Thyroid gland (tissue), 4 donors: ENCODE measurements around the gene NRG4. TPM values are rescaled to one million over a fixed set of nuclear protein-coding genes. Genes with fewer than 3 reads are reported as not detected.
A peak's percentile ranks its signal among the peaks of the same experiment; 100 is the strongest.

Experiments used
- DNase-seq, 2 donors: peaks; one replicate each; pipeline ENCODE4 v3.0.0-alpha.2; 2019
- H3K27ac ChIP-seq, 3 donors: fragments of 200-600 bp; sonication (generic); 1 replicate in 2 of 3; 2 replicates in 1 of 3; pipeline ENCODE4 v1.5.1; 2016 to 2019; ENCODE audit warnings: mild to moderate bottlenecking in 1 of 3, moderate library complexity in 1 of 3
- H3K27me3 ChIP-seq: fragments of 200-600 bp; sonication (generic); one replicate; pipeline ENCODE4 v1.5.1; 2019
- H3K36me3 ChIP-seq, 2 donors: fragments of 200-600 bp; sonication (generic); one replicate each; pipeline ENCODE4 v1.5.1; 2016 to 2019
- H3K4me1 ChIP-seq, 2 donors: fragments of 200-600 bp; sonication (generic); one replicate each; pipeline ENCODE4 v1.5.1; 2017 to 2019
- H3K4me3 ChIP-seq, 3 donors: fragments of 200-600 bp; sonication (generic); replicated peaks in 1 of 3; 1 replicate in 2 of 3; 2 replicates in 1 of 3; pipeline ENCODE4 v1.5.1; 2016; ENCODE audit warnings: mild to moderate bottlenecking in 1 of 3
- H3K9me3 ChIP-seq: fragments of 200-600 bp; sonication (generic); one replicate; pipeline ENCODE4 v1.5.1; 2017
- POLR2A ChIP-seq, 2 donors: fragments of 450-650 bp; IDR thresholded peaks; one replicate each; pipeline ENCODE4 v1.6.1; 2017; ENCODE audit warnings: antibody characterized with exemption in 2 of 2, mild to moderate bottlenecking in 2 of 2, moderate library complexity in 1 of 2
- WGBS, 2 donors: methylation state at CpG; one replicate each; pipeline ENCODE4 v1.1.5; 2017; 5-methylcytosine and 5-hydroxymethylcytosine counted together
- intact Hi-C: fragments of 100-400 bp; cut with DNase I; formaldehyde crosslinking; loops from one replicate; pipeline ENCODE4 v1.15.1; 2023
- total RNA-seq, 4 donors: library from RNA; depleted of rRNA; stranded (reverse); fragments of >200 nt; gene quantifications; one replicate each; pipeline ENCODE4 v1.2.3, GENCODE V29; 2016
- TF ChIP-seq, protein P1 (sequence below), 6 experiments: fragments of 200-600 bp in 3 of 6; fragments of 450-650 bp in 3 of 6; sonication (generic) in 3 of 6; IDR thresholded peaks; one replicate each; pipeline ENCODE4 v1.5.1; 2016 to 2019; ENCODE audit warnings: antibody characterized with exemption in 6 of 6, mild to moderate bottlenecking in 2 of 6, inconsistent platforms in 1 of 6, moderate library complexity in 1 of 6

The NRG4 gene
- total RNA-seq, 4 donors from 2014 or later = not detected

DNA sequence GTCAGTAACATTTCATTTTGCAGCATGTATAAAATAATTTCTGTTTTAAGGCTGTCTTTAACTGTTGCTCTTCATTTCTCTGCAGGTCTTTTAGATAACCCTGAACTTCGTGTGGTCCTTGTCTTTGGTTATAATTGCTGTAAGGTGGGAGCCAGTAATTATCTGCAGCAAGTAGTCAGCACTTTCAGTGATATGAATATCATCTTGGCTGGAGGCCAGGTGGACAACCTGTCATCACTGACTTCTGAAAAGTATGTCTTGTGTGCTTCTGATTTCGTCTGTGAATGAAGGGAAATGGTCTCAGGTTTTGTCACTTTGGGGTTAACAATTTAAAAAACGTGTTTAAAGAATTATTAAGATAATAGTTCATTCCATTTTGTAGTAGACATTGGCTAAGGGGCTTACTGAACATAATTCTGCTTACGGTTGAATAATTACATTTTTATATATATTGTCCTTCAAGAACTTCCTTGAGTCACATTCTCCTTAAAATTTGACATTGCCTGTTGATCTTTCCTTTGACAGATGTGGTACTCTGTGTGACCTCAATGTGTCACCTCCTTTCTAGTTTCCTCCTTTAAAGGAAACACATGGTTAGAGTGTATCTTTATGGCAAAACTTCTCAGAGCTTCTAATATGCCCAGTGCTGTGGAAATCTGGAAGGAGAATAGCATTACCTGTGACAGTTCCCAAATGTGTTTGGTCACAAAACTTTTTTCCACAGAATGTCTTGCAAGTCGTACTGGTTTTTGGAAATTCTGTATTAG, 82.2 kb downstream of the NRG4 start:
- Histone ChIP-seq H3K4me1 (peaks cover 0 to 2% of the 10 kb centered on the region in 2 donors), H3K9me3 (no peaks in the 10 kb centered on the region), H3K36me3 (peaks cover 20 to 21% of the 10 kb centered on the region in 2 donors), H3K27me3 (no peaks in the 10 kb centered on the region), H3K4me3 (no peak overlapping the region), H3K27ac (no peak overlapping the region)
- DNase-seq = no peak
- 79 to 80% methylated on average over 5 of the region's 5 CpGs for WGBS, 2 donors
- intact Hi-C loops = no loop called here
- TF ChIP-seq, protein P1, sequence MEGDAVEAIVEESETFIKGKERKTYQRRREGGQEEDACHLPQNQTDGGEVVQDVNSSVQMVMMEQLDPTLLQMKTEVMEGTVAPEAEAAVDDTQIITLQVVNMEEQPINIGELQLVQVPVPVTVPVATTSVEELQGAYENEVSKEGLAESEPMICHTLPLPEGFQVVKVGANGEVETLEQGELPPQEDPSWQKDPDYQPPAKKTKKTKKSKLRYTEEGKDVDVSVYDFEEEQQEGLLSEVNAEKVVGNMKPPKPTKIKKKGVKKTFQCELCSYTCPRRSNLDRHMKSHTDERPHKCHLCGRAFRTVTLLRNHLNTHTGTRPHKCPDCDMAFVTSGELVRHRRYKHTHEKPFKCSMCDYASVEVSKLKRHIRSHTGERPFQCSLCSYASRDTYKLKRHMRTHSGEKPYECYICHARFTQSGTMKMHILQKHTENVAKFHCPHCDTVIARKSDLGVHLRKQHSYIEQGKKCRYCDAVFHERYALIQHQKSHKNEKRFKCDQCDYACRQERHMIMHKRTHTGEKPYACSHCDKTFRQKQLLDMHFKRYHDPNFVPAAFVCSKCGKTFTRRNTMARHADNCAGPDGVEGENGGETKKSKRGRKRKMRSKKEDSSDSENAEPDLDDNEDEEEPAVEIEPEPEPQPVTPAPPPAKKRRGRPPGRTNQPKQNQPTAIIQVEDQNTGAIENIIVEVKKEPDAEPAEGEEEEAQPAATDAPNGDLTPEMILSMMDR (IDR thresholded peaks at IDR 0.05) = no peak
- no peak for TF ChIP-seq POLR2A (IDR thresholded peaks at IDR 0.05)

DNA sequence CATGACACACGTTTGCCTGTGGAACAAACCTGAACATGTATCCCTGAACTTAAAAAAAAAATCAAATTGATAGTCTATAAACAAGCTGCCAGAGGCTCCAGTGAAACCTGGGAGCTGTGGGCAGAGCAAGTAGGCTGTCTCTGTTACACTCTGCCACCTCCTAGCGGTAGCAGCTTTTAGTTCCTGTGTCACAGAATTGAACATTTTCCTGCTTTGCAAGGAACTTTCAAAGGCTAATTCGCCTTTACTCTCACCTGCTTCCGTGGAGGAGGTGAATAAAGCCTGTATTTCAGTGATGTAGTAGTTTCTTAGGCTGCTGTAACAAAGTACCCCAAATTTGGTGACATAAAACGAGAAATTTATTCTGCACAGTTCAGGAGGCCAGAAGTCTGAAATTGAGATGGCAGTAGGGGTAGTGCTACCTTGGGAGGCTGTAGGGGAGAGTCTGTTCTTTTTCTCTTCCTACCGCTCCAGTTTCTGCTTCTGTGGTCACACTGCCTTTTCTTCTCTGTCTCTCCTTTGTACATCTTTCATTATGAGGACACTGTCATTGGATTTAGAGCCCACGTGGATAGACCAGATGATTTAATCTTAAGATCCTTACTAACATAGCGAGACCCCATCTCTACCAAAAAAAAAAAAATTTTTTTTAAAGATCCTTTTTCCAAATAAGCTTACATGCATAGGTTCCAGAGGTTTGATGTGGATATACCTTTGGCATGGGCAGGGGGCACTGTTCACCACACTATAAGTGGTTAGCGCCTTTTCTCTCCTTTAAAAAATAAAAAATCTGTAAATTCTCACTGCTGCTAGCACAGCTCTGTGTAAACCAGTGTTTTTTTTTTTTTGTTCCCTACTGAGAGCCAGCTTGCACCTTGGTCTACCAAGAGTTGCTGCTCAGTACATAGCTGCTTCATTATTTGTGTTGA, 83.3 kb downstream of the NRG4 start:
- 78 to 89% methylated on average over 8 to 9 of the region's 9 CpGs for WGBS, 2 donors
- Histone ChIP-seq H3K27ac (no peak overlapping the region), H3K9me3 (no peaks in the 10 kb centered on the region), H3K36me3 (peaks cover 13 to 17% of the 10 kb centered on the region in 2 donors), H3K4me1 (peaks cover 4 to 12% of the 10 kb centered on the region in 2 donors), H3K27me3 (no peaks in the 10 kb centered on the region), H3K4me3 (no peak overlapping the region)
- peak in 1 of 2 donors; percentile 3 for DNase-seq
- TF ChIP-seq POLR2A (IDR thresholded peaks at IDR 0.05) = no peak
- TF ChIP-seq, protein P1 (IDR thresholded peaks at IDR 0.05) = peak in 1 of 6 experiments; percentile 9
- intact Hi-C loops = no loop called here

DNA sequence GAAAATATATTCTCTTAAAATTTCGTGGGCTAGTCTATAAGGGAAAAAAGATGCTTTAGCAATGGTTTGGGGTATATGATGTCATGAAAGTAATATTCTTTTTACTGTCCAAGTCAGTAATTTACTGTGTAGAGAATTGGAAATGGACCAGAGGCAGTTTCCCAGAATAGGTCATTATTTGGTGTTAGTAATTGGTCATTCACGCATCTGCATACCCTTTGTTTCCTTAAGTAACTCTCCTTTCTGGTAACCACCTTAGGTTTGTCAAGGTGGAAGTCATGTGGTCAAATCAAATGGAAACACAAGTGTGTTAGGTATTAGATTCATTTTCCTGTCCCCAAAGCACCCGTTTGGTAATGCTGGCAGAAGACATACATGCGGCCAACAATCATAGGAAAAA, 84.6 kb downstream of the NRG4 start:
- intact Hi-C loops = no loop called here
- Histone ChIP-seq H3K27ac (no peak overlapping the region), H3K9me3 (no peaks in the 10 kb centered on the region), H3K36me3 (peaks cover 7 to 8% of the 10 kb centered on the region in 2 donors), H3K4me1 (peaks cover 4 to 13% of the 10 kb centered on the region in 2 donors), H3K4me3 (no peak overlapping the region), H3K27me3 (no peaks in the 10 kb centered on the region)
- DNase-seq = no peak
- TF ChIP-seq POLR2A (IDR thresholded peaks at IDR 0.05) = no peak
- TF ChIP-seq, protein P1 (IDR thresholded peaks at IDR 0.05) = no peak
- WGBS, 2 donors = 92 to 95% methylated on average over 4 of the region's 4 CpGs

DNA sequence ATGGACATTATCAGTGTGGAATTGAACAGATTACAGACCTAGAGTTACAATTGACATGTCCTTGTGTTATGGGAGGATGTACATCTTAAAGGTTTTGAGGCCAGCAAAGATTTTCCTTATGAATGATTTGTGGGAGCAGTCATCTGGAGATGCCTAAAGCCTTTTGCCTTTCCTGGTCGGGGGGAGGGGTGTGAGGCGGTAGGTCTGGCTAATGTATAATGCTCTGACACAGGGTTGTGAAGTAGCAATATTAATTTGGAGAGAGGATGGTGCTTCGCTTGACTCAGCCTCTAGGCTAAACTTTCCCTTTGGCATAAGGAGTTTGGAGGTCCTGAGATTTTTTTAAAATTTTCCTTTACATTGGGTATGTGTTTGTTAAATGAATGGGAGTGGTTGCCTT, 85.3 kb downstream of the NRG4 start:
- WGBS, 2 donors = 92 to 95% methylated on average over 3 of the region's 3 CpGs
- peaks cover 4 to 18% of the 10 kb centered on the region in 2 donors for H3K4me1 ChIP-seq
- H3K27me3 ChIP-seq = no peaks in the 10 kb centered on the region
- no peak for TF ChIP-seq POLR2A (IDR thresholded peaks at IDR 0.05)
- H3K4me3 ChIP-seq = no peak overlapping the region
- H3K9me3 ChIP-seq = no peaks in the 10 kb centered on the region
- intact Hi-C loops = no loop called here
- peaks cover 5 to 7% of the 10 kb centered on the region in 2 donors for H3K36me3 ChIP-seq
- DNase-seq = no peak
- H3K27ac ChIP-seq = no peak overlapping the region

DNA sequence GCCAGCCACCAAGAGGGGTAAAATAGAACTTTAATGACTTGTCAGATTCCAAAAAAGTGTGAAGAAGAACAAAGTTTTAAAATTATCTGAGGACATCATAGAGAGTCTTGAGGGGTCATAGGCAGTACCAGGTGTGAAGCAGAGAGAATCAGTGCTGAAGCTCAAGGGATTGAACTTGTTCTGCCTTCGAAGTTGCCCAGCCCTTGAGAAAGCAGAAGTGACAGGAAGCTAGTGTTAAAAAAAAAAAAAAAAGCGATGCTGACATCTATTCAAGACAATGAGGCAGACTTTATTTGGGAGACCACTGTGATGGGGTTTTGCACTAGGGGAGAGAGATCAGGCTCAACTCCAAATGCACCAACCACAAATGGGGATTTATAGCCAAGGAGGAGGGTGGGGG, 86.8 kb downstream of the NRG4 start:
- Histone ChIP-seq H3K4me3 (no peak overlapping the region), H3K27ac (no peak overlapping the region), H3K27me3 (no peaks in the 10 kb centered on the region), H3K36me3 (no peaks in the 10 kb centered on the region), H3K4me1 (peaks cover 4 to 18% of the 10 kb centered on the region in 2 donors), H3K9me3 (no peaks in the 10 kb centered on the region)
- no peak for DNase-seq
- WGBS, 2 donors = 77 to 79% methylated on average over 2 of the region's 2 CpGs
- intact Hi-C loops = no loop called here
- no peak for TF ChIP-seq POLR2A (IDR thresholded peaks at IDR 0.05)
- TF ChIP-seq, protein P1 (IDR thresholded peaks at IDR 0.05) = no peak
